HuH-7 (cell line): ENCODE data around the gene FAM120B.

Experiments used
- DNase-seq: peaks from one replicate; pipeline ENCODE4 v3.0.0; 2011; ENCODE audit warnings: low spot score

FAM120B gene

GRCh38 chr6:170443151-170443662, 136.6 kb downstream of the FAM120B start:
- DNase-seq: peak; percentile 48

GRCh38 chr6:170444056-170444591, 137.6 kb downstream of the FAM120B start:
- DNase-seq: no peak

GRCh38 chr6:170444811-170445211, 138.3 kb downstream of the FAM120B start:
- no peak for DNase-seq

GRCh38 chr6:170445487-170445886, 138.9 kb downstream of the FAM120B start:
- DNase-seq: no peak

GRCh38 chr6:170445971-170446370, 139.4 kb downstream of the FAM120B start:
- DNase-seq: no peak

GRCh38 chr6:170446841-170447560, 140.4 kb downstream of the FAM120B start:
- DNase-seq: no peak

GRCh38 chr6:170447561-170447930, 141.0 kb downstream of the FAM120B start:
- no peak for DNase-seq

- no peak for DNase-seq
These were observed 141.8 kb downstream of the FAM120B start for GRCh38 chr6:170448317-170448716.

GRCh38 chr6:170448751-170449630, 142.4 kb downstream of the FAM120B start:
- DNase-seq: no peak

GRCh38 chr6:170449835-170450753, 143.5 kb downstream of the FAM120B start:
- DNase-seq: no peak

GRCh38 chr6:170450916-170451761, 144.6 kb downstream of the FAM120B start:
- no peak for DNase-seq

- DNase-seq: no peak
These were observed 145.4 kb downstream of the FAM120B start for GRCh38 chr6:170451762-170452651.

GRCh38 chr6:170452767-170453545, 146.4 kb downstream of the FAM120B start:
- no peak for DNase-seq

- DNase-seq: no peak
These were observed 147.3 kb downstream of the FAM120B start for GRCh38 chr6:170453586-170454511.

- no peak for DNase-seq
These were observed 148.1 kb downstream of the FAM120B start for GRCh38 chr6:170454512-170455285.

GRCh38 chr6:170455335-170455979, 148.9 kb downstream of the FAM120B start:
- DNase-seq: no peak
